HUES64 (cell line): ENCODE data around the gene TLDC2.
A peak's percentile ranks its signal among the peaks of the same experiment; 100 is the strongest.
"Not testable (repeated sequence)": the region's sequence is repeated elsewhere in the genome, so short reads cannot be mapped to it uniquely, and the experiment has no call there.

Experiments
- H3K27ac ChIP-seq: 2 replicates; pipeline ENCODE4 v1.7.0; 2013; ENCODE audit warnings: low read depth, low read length, inconsistent platforms
- H3K27me3 ChIP-seq: 2 replicates; pipeline ENCODE4 v1.6.1; 2013; ENCODE audit warnings: mild to moderate bottlenecking, low read length; ENCODE audit not compliant: insufficient read depth
- H3K36me3 ChIP-seq: 2 replicates; pipeline ENCODE4 v1.6.1; 2013; ENCODE audit warnings: mild to moderate bottlenecking, low read length; ENCODE audit not compliant: insufficient read depth
- H3K4me1 ChIP-seq: 2 replicates; pipeline ENCODE4 v1.6.1; 2013; ENCODE audit warnings: mild to moderate bottlenecking, low read length, moderate library complexity; ENCODE audit not compliant: insufficient read depth
- H3K4me3 ChIP-seq: 2 replicates; pipeline ENCODE4 v1.5.1; 2013; ENCODE audit warnings: mild to moderate bottlenecking, low read length, moderate library complexity
- H3K9ac ChIP-seq: 2 replicates; pipeline ENCODE4 v1.6.1; 2013; ENCODE audit warnings: mild to moderate bottlenecking, low read depth, low read length
- H3K9me3 ChIP-seq: 2 replicates; pipeline ENCODE4 v1.6.1; 2013; ENCODE audit warnings: low read depth, low read length; ENCODE audit not compliant: insufficient read depth
- WGBS: fragments of 150-250, 120-280 bp; methylation state at CpG from one replicate; pipeline ENCODE4 v1.1.7; 2013; ENCODE audit warnings: missing lambda C conversion rate; 5-methylcytosine and 5-hydroxymethylcytosine counted together

The TLDC2 gene

GRCh38 chr20:36875093-36875492 is 845 bp upstream of the TLDC2 start:
- WGBS, result 93% methylated on average over 4 of the region's 5 CpGs
- not testable (repeated sequence) for H3K9ac ChIP-seq, H3K36me3 ChIP-seq, H3K9me3 ChIP-seq, H3K4me3 ChIP-seq, H3K4me1 ChIP-seq, H3K27me3 ChIP-seq, H3K27ac ChIP-seq

- no peak overlapping the region for H3K9ac ChIP-seq
- no peaks in the 10 kb centered on the region for H3K27me3 ChIP-seq
- no peak overlapping the region for H3K4me3 ChIP-seq
- no peak overlapping the region for H3K27ac ChIP-seq
- H3K36me3 ChIP-seq, result no peaks in the 10 kb centered on the region
- no peaks in the 10 kb centered on the region for H3K4me1 ChIP-seq
- WGBS, result 94% methylated on average over 2 of the region's 3 CpGs
- H3K9me3 ChIP-seq, result no peaks in the 10 kb centered on the region
Observed at GRCh38 chr20:36876473-36876833, 515 bp downstream of the TLDC2 start.

- Histone ChIP-seq H3K36me3 (no peaks in the 10 kb centered on the region), H3K27me3 (no peaks in the 10 kb centered on the region)
- WGBS, result 85% methylated on average over 10 of the region's 10 CpGs
Observed at GRCh38 chr20:36878941-36879340, 3.0 kb downstream of the TLDC2 start.

GRCh38 chr20:36880741-36881250 is 4.9 kb downstream of the TLDC2 start:
- H3K4me3 ChIP-seq, result no peak overlapping the region
- no peak overlapping the region for H3K27ac ChIP-seq
- no peaks in the 10 kb centered on the region for H3K27me3 ChIP-seq
- H3K36me3 ChIP-seq, result no peaks in the 10 kb centered on the region
- H3K9me3 ChIP-seq, result no peaks in the 10 kb centered on the region
- WGBS, result 94% methylated on average over 11 of the region's 11 CpGs
- no peak overlapping the region for H3K9ac ChIP-seq
- H3K4me1 ChIP-seq, result no peaks in the 10 kb centered on the region

More at GRCh38 chr20:36878941-36879340, 3.0 kb downstream of the TLDC2 start:
- Histone ChIP-seq H3K9me3 (no peaks in the 10 kb centered on the region), H3K9ac (no peak overlapping the region), H3K4me1 (no peaks in the 10 kb centered on the region), H3K4me3 (no peak overlapping the region), H3K27ac (no peak overlapping the region)

- no peak overlapping the region for H3K9ac ChIP-seq
Observed at GRCh38 chr20:36881331-36881730, 5.4 kb downstream of the TLDC2 start.

GRCh38 chr20:36881888-36882287 is 6.0 kb downstream of the TLDC2 start:
- Histone ChIP-seq H3K36me3 (no peaks in the 10 kb centered on the region), H3K27ac (no peak overlapping the region), H3K4me1 (no peaks in the 10 kb centered on the region), H3K9me3 (no peaks in the 10 kb centered on the region), H3K9ac (no peak overlapping the region), H3K27me3 (no peaks in the 10 kb centered on the region), H3K4me3 (no peak overlapping the region)
- 87% methylated on average over 4 of the region's 4 CpGs for WGBS

More at GRCh38 chr20:36881331-36881730, 5.4 kb downstream of the TLDC2 start:
- Histone ChIP-seq H3K4me1 (no peaks in the 10 kb centered on the region), H3K27ac (no peak overlapping the region), H3K9me3 (no peaks in the 10 kb centered on the region), H3K27me3 (no peaks in the 10 kb centered on the region), H3K36me3 (no peaks in the 10 kb centered on the region), H3K4me3 (no peak overlapping the region)
- 93% methylated on average over 16 of the region's 16 CpGs for WGBS

- WGBS, result 80% methylated on average over 6 of the region's 6 CpGs
- Histone ChIP-seq H3K9me3 (no peaks in the 10 kb centered on the region), H3K36me3 (no peaks in the 10 kb centered on the region), H3K4me1 (peaks cover 8% of the 10 kb centered on the region; the same call in 1 of the 2 replicates), H3K4me3 (no peak overlapping the region), H3K27ac (no peak overlapping the region), H3K27me3 (no peaks in the 10 kb centered on the region), H3K9ac (no peak overlapping the region)
Observed at GRCh38 chr20:36883977-36884535, 8.1 kb downstream of the TLDC2 start.

GRCh38 chr20:36885356-36885755 is 9.4 kb downstream of the TLDC2 start:
- Histone ChIP-seq H3K36me3 (no peaks in the 10 kb centered on the region; the same call in 1 of the 2 replicates), H3K27me3 (no peaks in the 10 kb centered on the region), H3K9ac (no peak overlapping the region), H3K4me1 (peaks cover 8% of the 10 kb centered on the region; the same call in 1 of the 2 replicates), H3K9me3 (no peaks in the 10 kb centered on the region), H3K4me3 (no peak overlapping the region), H3K27ac (no peak overlapping the region)
- 85% methylated on average over 8 of the region's 8 CpGs for WGBS

GRCh38 chr20:36886859-36887751 is 11.2 kb downstream of the TLDC2 start:
- WGBS, result 32% methylated on average over 23 of the region's 24 CpGs
- Histone ChIP-seq H3K9ac (peak overlapping the region; percentile 26; the same call in 1 of the 2 replicates), H3K4me3 (peak overlapping the region; percentile 11; the same call in 1 of the 2 replicates), H3K27me3 (no peaks in the 10 kb centered on the region), H3K36me3 (peaks cover 14% of the 10 kb centered on the region; the same call in 1 of the 2 replicates), H3K9me3 (no peaks in the 10 kb centered on the region), H3K27ac (peak overlapping the region; percentile 21; the same call in 1 of the 2 replicates), H3K4me1 (peaks cover 8% of the 10 kb centered on the region; the same call in 1 of the 2 replicates)

GRCh38 chr20:36887752-36888090 is 11.8 kb downstream of the TLDC2 start:
- 71% methylated on average over 6 of the region's 6 CpGs for WGBS
- Histone ChIP-seq H3K4me3 (peak overlapping the region; percentile 11; the same call in 1 of the 2 replicates), H3K9me3 (no peaks in the 10 kb centered on the region), H3K9ac (no peak overlapping the region), H3K27me3 (no peaks in the 10 kb centered on the region), H3K27ac (no peak overlapping the region), H3K4me1 (peaks cover 8% of the 10 kb centered on the region; the same call in 1 of the 2 replicates), H3K36me3 (peaks cover 19% of the 10 kb centered on the region; the same call in 1 of the 2 replicates)

GRCh38 chr20:36888880-36889516 is 13.1 kb downstream of the TLDC2 start:
- WGBS, result 95% methylated on average over 13 of the region's 15 CpGs
- Histone ChIP-seq H3K27me3 (no peaks in the 10 kb centered on the region), H3K9ac (no peak overlapping the region), H3K27ac (no peak overlapping the region), H3K9me3 (no peaks in the 10 kb centered on the region), H3K4me3 (no peak overlapping the region), H3K4me1 (peaks cover 8% of the 10 kb centered on the region; the same call in 1 of the 2 replicates), H3K36me3 (peaks cover 27% of the 10 kb centered on the region; the same call in 1 of the 2 replicates)
